ENCODE results near the gene MRPL39. TPM values are rescaled to one million over a fixed set of nuclear protein-coding genes. Genes with fewer than 3 reads are reported as not detected.
A peak's percentile ranks its signal among the peaks of the same experiment; 100 is the strongest.

Gene MRPL39
- 10 to 100 TPM; 44.0 to 50.2 TPM for total RNA-seq

GRCh38 chr21:25607151-25608043, at the start of gene MRPL39:
Gene MRPL39 (minus strand): TSS chr21:25607481. CDS start chr21:25607475, 6 bp downstream.
- TF ChIP-seq, protein P1, sequence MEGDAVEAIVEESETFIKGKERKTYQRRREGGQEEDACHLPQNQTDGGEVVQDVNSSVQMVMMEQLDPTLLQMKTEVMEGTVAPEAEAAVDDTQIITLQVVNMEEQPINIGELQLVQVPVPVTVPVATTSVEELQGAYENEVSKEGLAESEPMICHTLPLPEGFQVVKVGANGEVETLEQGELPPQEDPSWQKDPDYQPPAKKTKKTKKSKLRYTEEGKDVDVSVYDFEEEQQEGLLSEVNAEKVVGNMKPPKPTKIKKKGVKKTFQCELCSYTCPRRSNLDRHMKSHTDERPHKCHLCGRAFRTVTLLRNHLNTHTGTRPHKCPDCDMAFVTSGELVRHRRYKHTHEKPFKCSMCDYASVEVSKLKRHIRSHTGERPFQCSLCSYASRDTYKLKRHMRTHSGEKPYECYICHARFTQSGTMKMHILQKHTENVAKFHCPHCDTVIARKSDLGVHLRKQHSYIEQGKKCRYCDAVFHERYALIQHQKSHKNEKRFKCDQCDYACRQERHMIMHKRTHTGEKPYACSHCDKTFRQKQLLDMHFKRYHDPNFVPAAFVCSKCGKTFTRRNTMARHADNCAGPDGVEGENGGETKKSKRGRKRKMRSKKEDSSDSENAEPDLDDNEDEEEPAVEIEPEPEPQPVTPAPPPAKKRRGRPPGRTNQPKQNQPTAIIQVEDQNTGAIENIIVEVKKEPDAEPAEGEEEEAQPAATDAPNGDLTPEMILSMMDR (IDR thresholded peaks at IDR 0.05), result peak; percentile 39
- intact Hi-C loops (cut with DNase I), result loop anchor here (2.0 to 5.0 kb wide), 2 partner anchors 101 to 1110 kb away; no protein-coding TSS in a partner anchor
- DNase-seq, result peak; percentile 89
- Histone ChIP-seq H3K9ac (ENCODE audit: low read depth in 2 of 2, low read length in 2 of 2) (peak within 1 kb of the TSS; percentile 69 to 93), H3K27ac (peak within 1 kb of the TSS; percentile 64), H3K4me1 (peaks cover 8% of the 10 kb centered on the region), H3K36me3 (no peaks in the 10 kb centered on the region), H3K9me3 (no peaks in the 10 kb centered on the region), H3K4me3 (peak within 1 kb of the TSS; percentile 91), H3K27me3 (no peaks in the 10 kb centered on the region)

DNA sequence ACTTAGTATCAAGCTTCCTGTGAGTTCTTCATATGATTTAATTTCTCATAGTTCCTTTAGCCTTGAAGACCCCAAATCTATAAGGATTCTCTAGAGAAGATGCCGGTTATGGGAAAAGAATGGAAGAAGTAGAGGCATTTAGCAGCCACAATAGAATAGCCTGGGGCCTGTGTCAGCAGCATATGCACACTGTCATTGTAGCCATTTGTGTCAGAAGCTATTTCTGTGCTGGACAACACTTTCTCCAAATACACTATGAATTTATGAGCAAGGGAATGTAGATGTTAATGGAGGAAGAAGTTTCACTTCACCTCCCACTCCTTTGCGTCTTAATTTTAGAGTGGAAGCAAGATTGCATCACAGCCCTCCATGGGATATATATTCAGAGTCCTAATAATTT, 49.1 kb upstream of the MRPL39 start:
- Histone ChIP-seq H3K36me3 (no peaks in the 10 kb centered on the region), H3K9me3 (no peaks in the 10 kb centered on the region), H3K27ac (no peak overlapping the region), H3K4me1 (no peaks in the 10 kb centered on the region), H3K4me3 (no peak overlapping the region), H3K27me3 (no peaks in the 10 kb centered on the region), H3K9ac (ENCODE audit: low read depth in 2 of 2, low read length in 2 of 2) (no peak overlapping the region)
- TF ChIP-seq, protein P1 (IDR thresholded peaks at IDR 0.05), result no peak
- intact Hi-C loops (cut with DNase I), result no loop called here
- no peak for DNase-seq

- Histone ChIP-seq H3K4me3 (no peak overlapping the region), H3K27ac (no peak overlapping the region), H3K4me1 (no peaks in the 10 kb centered on the region), H3K9me3 (no peaks in the 10 kb centered on the region), H3K36me3 (no peaks in the 10 kb centered on the region), H3K9ac (ENCODE audit: low read depth in 2 of 2, low read length in 2 of 2) (no peak overlapping the region), H3K27me3 (no peaks in the 10 kb centered on the region)
- TF ChIP-seq, protein P1 (IDR thresholded peaks at IDR 0.05), result no peak
- DNase-seq, result no peak
- intact Hi-C loops (cut with DNase I), result no loop called here
Observed at GRCh38 chr21:25649146-25649545, 41.9 kb upstream of the MRPL39 start.

GRCh38 chr21:25647647-25648046, 40.4 kb upstream of the MRPL39 start:
- H3K4me1 ChIP-seq, result no peaks in the 10 kb centered on the region
- no peaks in the 10 kb centered on the region for H3K27me3 ChIP-seq
- H3K4me3 ChIP-seq, result no peak overlapping the region
- no peaks in the 10 kb centered on the region for H3K9me3 ChIP-seq
- H3K36me3 ChIP-seq, result no peaks in the 10 kb centered on the region
- no peak for DNase-seq
- H3K9ac ChIP-seq (ENCODE audit: low read depth in 2 of 2, low read length in 2 of 2), result no peak overlapping the region
- H3K27ac ChIP-seq, result no peak overlapping the region
- TF ChIP-seq, protein P1 (IDR thresholded peaks at IDR 0.05), result no peak
- intact Hi-C loops (cut with DNase I), result no loop called here

DNA sequence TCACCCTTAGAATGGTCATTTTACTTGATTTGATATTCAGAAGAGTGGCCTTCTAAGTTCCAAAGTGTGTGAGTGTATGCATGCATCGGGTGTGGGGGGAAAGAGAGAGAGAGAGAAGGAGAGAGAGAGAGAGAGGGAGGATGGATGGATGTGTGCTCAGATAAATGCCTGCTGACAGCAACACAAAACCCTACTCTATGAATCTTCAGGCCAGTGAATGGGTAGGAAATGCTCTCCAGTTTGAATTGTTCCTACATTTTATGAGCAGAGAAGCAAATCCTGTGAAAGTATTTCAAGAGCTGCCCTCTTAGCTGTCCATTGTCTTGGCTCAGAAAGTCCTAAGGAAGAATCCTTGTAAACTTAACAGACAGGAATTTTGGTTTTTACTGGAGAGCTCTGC, 39.2 kb upstream of the MRPL39 start:
- H3K9me3 ChIP-seq, result no peaks in the 10 kb centered on the region
- H3K4me1 ChIP-seq, result no peaks in the 10 kb centered on the region
- H3K9ac ChIP-seq (ENCODE audit: low read depth in 2 of 2, low read length in 2 of 2), result no peak overlapping the region
- no peaks in the 10 kb centered on the region for H3K36me3 ChIP-seq
- no peaks in the 10 kb centered on the region for H3K27me3 ChIP-seq
- H3K4me3 ChIP-seq, result no peak overlapping the region
- H3K27ac ChIP-seq, result no peak overlapping the region
- intact Hi-C loops (cut with DNase I), result no loop called here
- TF ChIP-seq, protein P1 (IDR thresholded peaks at IDR 0.05), result no peak
- no peak for DNase-seq
